Measurements from ENCODE around the gene KCNH4.
A peak's percentile ranks its signal among the peaks of the same experiment; 100 is the strongest.

The KCNH4 gene

GRCh38 chr17:42116705-42117396, 64.1 kb downstream of the KCNH4 start:
- peak; percentile 80 for DNase-seq

GRCh38 chr17:42114118-42114517, 66.8 kb downstream of the KCNH4 start:
- DNase-seq, result no peak

GRCh38 chr17:42113293-42114069, 67.5 kb downstream of the KCNH4 start:
- DNase-seq, result no peak

GRCh38 chr17:42112552-42113176, 68.3 kb downstream of the KCNH4 start, which contains the start of gene DHX58:
Gene DHX58 (minus strand): TSS chr17:42112714. CDS start chr17:42111892, 822 bp downstream.
- peak; percentile 83 for DNase-seq

GRCh38 chr17:42111871-42112551, 68.9 kb downstream of the KCNH4 start:
- no peak for DNase-seq

GRCh38 chr17:42111265-42111636, 69.7 kb downstream of the KCNH4 start:
- no peak for DNase-seq

GRCh38 chr17:42110301-42111264, 70.4 kb downstream of the KCNH4 start:
- DNase-seq, result no peak

GRCh38 chr17:42109086-42109485, 71.9 kb downstream of the KCNH4 start:
- DNase-seq, result no peak

- DNase-seq, result peak; percentile 91
Observed at GRCh38 chr17:42107597-42108576, 73.1 kb downstream of the KCNH4 start.

- DNase-seq, result no peak
Observed at GRCh38 chr17:42107124-42107523, 73.8 kb downstream of the KCNH4 start.
